Gastrocnemius medialis (tissue), 4 donors: ENCODE data around the gene PCDHGA11. TPM values are rescaled to one million over a fixed set of nuclear protein-coding genes. Genes with fewer than 3 reads are reported as not detected.
"Not testable (repeated sequence)": the region's sequence is repeated elsewhere in the genome, so short reads cannot be mapped to it uniquely, and the experiment has no call there.

Experiments used
- ATAC-seq, 2 donors: fragments of 150-250 bp; one replicate each; pipeline ENCODE4 v1.9.1; 2016
- DNase-seq, 2 donors: peaks; one replicate each; pipeline ENCODE4 v3.0.0-alpha.2; 2019
- H3K27ac ChIP-seq, 4 donors: fragments of 200-600 bp; sonication (generic); 1 replicate in 1 of 4; 2 replicates in 3 of 4; pipeline ENCODE4 v1.5.1; 2016 to 2018; ENCODE audit warnings: mild to moderate bottlenecking in 2 of 4, moderate library complexity in 1 of 4
- H3K27me3 ChIP-seq, 3 donors: fragments of 200-600 bp; sonication (generic) in 2 of 3; 1 replicate in 1 of 3; 2 replicates in 2 of 3; pipeline versions ENCODE4 v1.5.1 to v1.6.0; 2016 to 2019; ENCODE audit warnings: mild to moderate bottlenecking in 1 of 3, moderate library complexity in 1 of 3
- H3K36me3 ChIP-seq, 2 donors: fragments of 200-600 bp; sonication (generic) in 1 of 2; one replicate each; pipeline ENCODE4 v1.5.1; 2017 to 2018
- H3K4me1 ChIP-seq, 2 donors: fragments of 200-600 bp; sonication (generic) in 1 of 2; one replicate each; pipeline ENCODE4 v1.5.1; 2016 to 2017; ENCODE audit warnings: mild to moderate bottlenecking in 2 of 2
- H3K4me3 ChIP-seq, 4 donors: fragments of 200-600 bp; sonication (generic) in 3 of 4; 1 replicate in 1 of 4; 2 replicates in 3 of 4; pipeline ENCODE4 v1.5.1; 2016 to 2019; ENCODE audit warnings: mild to moderate bottlenecking in 2 of 4
- H3K9me3 ChIP-seq, 3 donors: fragments of 200-600 bp; sonication (generic) in 2 of 3; 1 replicate in 1 of 3; 2 replicates in 2 of 3; pipeline ENCODE4 v1.5.1; 2016 to 2019
- CTCF ChIP-seq, 5 experiments: fragments of 450-650 bp in 3 of 5; fragments of 200-600 bp in 2 of 5; sonication (generic) in 2 of 5; IDR thresholded peaks in 4 of 5; conservative IDR thresholded peaks in 1 of 5; 1 replicate in 4 of 5; 2 replicates in 1 of 5; pipeline ENCODE4 v1.5.1; 2016 to 2019; ENCODE audit warnings: antibody characterized with exemption in 5 of 5, mild to moderate bottlenecking in 3 of 5, moderate library complexity in 3 of 5
- POLR2A ChIP-seq, 2 donors: fragments of 450-650 bp; IDR thresholded peaks; one replicate each; pipeline ENCODE4 v1.6.1; 2017; ENCODE audit warnings: antibody characterized with exemption in 2 of 2, mild to moderate bottlenecking in 2 of 2, moderate library complexity in 2 of 2
- in situ Hi-C, 4 donors: fragments of 200-750 bp; cut with MboI; loops; one replicate each; pipeline versions ENCODE4 v1.15.0 to v1.8.0; 2017; ENCODE audit warnings: low sequenced_read_pairs in 4 of 4
- intact Hi-C: fragments of 100-400 bp; cut with DNase I; formaldehyde crosslinking; loops from one replicate; pipeline ENCODE4 v1.15.1; 2023; ENCODE audit warnings: low total_unique reads
- total RNA-seq, 4 donors: library from RNA; depleted of rRNA; stranded (reverse); fragments of >200 nt; gene quantifications; one replicate each; pipeline versions ENCODE4 v1.1.0 to v1.2.3, GENCODE V29; 2016

The PCDHGA11 gene
- total RNA-seq, 4 donors from 2014 or later = 1.2 to 3.3 (median 1.3) TPM

- Histone ChIP-seq H3K9me3 (peaks cover 0 to 5% (median 5%) of the 10 kb centered on the region in 3 donors), H3K4me3 (peak overlapping the region in 1 of 4 donors; percentile 20), H3K36me3 (no peaks in the 10 kb centered on the region), H3K27ac (no peak overlapping the region), H3K27me3 (peaks cover 0 to 11% (median 2%) of the 10 kb centered on the region in 3 donors), H3K4me1 (peaks cover 4% of the 10 kb centered on the region in 2 donors)
- TF ChIP-seq POLR2A (IDR thresholded peaks at IDR 0.05) (no peak), CTCF (IDR thresholded peaks at IDR 0.05 in 4 of 5, conservative IDR thresholded peaks at IDR 0.05 in 1 of 5) (no peak)
- DNase-seq = no peak
- ATAC-seq = no peak
- intact Hi-C loops (no loop called here), in situ Hi-C loops (no loop called here)
Measured at GRCh38 chr5:141388661-141389060, 32.2 kb upstream of the PCDHGA11 start.

GRCh38 chr5:141389153-141390042, 31.5 kb upstream of the PCDHGA11 start:
- no peak overlapping the region for H3K4me3 ChIP-seq
- H3K9me3 ChIP-seq = peaks cover 0 to 5% (median 5%) of the 10 kb centered on the region in 3 donors
- ATAC-seq (no peak), DNase-seq (no peak)
- no peak overlapping the region for H3K27ac ChIP-seq
- H3K27me3 ChIP-seq = peaks cover 0 to 15% (median 2%) of the 10 kb centered on the region in 3 donors
- intact Hi-C loops = no loop called here
- H3K36me3 ChIP-seq = no peaks in the 10 kb centered on the region
- in situ Hi-C loops = no loop called here
- TF ChIP-seq CTCF (IDR thresholded peaks at IDR 0.05 in 4 of 5, conservative IDR thresholded peaks at IDR 0.05 in 1 of 5) (no peak), POLR2A (IDR thresholded peaks at IDR 0.05) (no peak)
- peaks cover 4% of the 10 kb centered on the region in 2 donors for H3K4me1 ChIP-seq

GRCh38 chr5:141392429-141393198, 28.2 kb upstream of the PCDHGA11 start, which contains the start of gene PCDHGA8:
TSS of gene PCDHGA8 (plus strand) at chr5:141392633. CDS start at chr5:141392814, 181 bp downstream.
- TF ChIP-seq CTCF (IDR thresholded peaks at IDR 0.05 in 4 of 5, conservative IDR thresholded peaks at IDR 0.05 in 1 of 5) (peak in 3 of 5 experiments; percentile 18 to 48 (median 20)), POLR2A (IDR thresholded peaks at IDR 0.05) (no peak)
- H3K4me1 ChIP-seq = peaks cover 0 to 6% of the 10 kb centered on the region in 2 donors
- in situ Hi-C loops (no loop called here), intact Hi-C loops (no loop called here)
- peaks cover 0 to 21% (median 2%) of the 10 kb centered on the region in 3 donors for H3K27me3 ChIP-seq
- ATAC-seq = peak in 1 of 2 donors; percentile 37
- no peak within 1 kb of the TSS for H3K27ac ChIP-seq
- peaks cover 0 to 5% (median 5%) of the 10 kb centered on the region in 3 donors for H3K9me3 ChIP-seq
- no peaks in the 10 kb centered on the region for H3K36me3 ChIP-seq
- peak within 1 kb of the TSS; percentile 9 to 41 (median 12) for H3K4me3 ChIP-seq
- no peak for DNase-seq

GRCh38 chr5:141393267-141393666, 27.6 kb upstream of the PCDHGA11 start:
- in situ Hi-C loops (no loop called here), intact Hi-C loops (no loop called here)
- peaks cover 0 to 21% (median 2%) of the 10 kb centered on the region in 3 donors for H3K27me3 ChIP-seq
- DNase-seq = no peak
- H3K9me3 ChIP-seq = peaks cover 0 to 5% (median 5%) of the 10 kb centered on the region in 3 donors
- TF ChIP-seq POLR2A (IDR thresholded peaks at IDR 0.05) (no peak), CTCF (IDR thresholded peaks at IDR 0.05 in 4 of 5, conservative IDR thresholded peaks at IDR 0.05 in 1 of 5) (no peak)
- no peak for ATAC-seq
- H3K36me3 ChIP-seq = no peaks in the 10 kb centered on the region
- H3K4me1 ChIP-seq = peaks cover 0 to 6% of the 10 kb centered on the region in 2 donors
- H3K4me3 ChIP-seq = peak overlapping the region in 1 of 4 donors; percentile 41
- no peak overlapping the region for H3K27ac ChIP-seq

GRCh38 chr5:141394401-141395187, 26.3 kb upstream of the PCDHGA11 start:
- intact Hi-C loops, in situ Hi-C loops, H3K9me3 ChIP-seq: not testable (repeated sequence)

More at GRCh38 chr5:141394401-141395187, 26.3 kb upstream of the PCDHGA11 start:
- not testable (repeated sequence) for H3K27ac ChIP-seq, H3K36me3 ChIP-seq, ATAC-seq, DNase-seq, H3K4me3 ChIP-seq
- peaks cover 6 to 16% of the 10 kb centered on the region in 2 donors for H3K4me1 ChIP-seq
- H3K27me3 ChIP-seq = peaks cover 0 to 21% (median 0%) of the 10 kb centered on the region in 3 donors
